GM20000 (cell line): Measurements from ENCODE around the gene ETNK1.
A peak's percentile ranks its signal among the peaks of the same experiment; 100 is the strongest.

Experiments used
- DNase-seq: peaks from one replicate; pipeline ENCODE4 v3.0.0; 2012; ENCODE audit warnings: low spot score
- CTCF ChIP-seq: IDR thresholded peaks from 2 replicates; pipeline ENCODE4 v1.5.1; 2012; ENCODE audit warnings: mild to moderate bottlenecking, control low read depth; ENCODE audit errors: extremely low read depth, missing control alignments

Gene ETNK1

GRCh38 chr12:22624548-22624869 is 462 bp upstream of the ETNK1 start:
- DNase-seq = no peak
- TF ChIP-seq CTCF = no peak

GRCh38 chr12:22625762-22626294 is 857 bp downstream of the ETNK1 start:
- peak; percentile 43 for DNase-seq

GRCh38 chr12:22626406-22626805 is 1.4 kb downstream of the ETNK1 start:
- peak; percentile 55 for DNase-seq
- no peak for TF ChIP-seq CTCF

More at GRCh38 chr12:22625762-22626294, 857 bp downstream of the ETNK1 start:
- TF ChIP-seq CTCF = no peak

- DNase-seq = no peak
- TF ChIP-seq CTCF = no peak
These were observed 2.4 kb downstream of the ETNK1 start for GRCh38 chr12:22627371-22627770.

GRCh38 chr12:22628228-22628627 is 3.3 kb downstream of the ETNK1 start:
- no peak for DNase-seq
- TF ChIP-seq CTCF = no peak

GRCh38 chr12:22631863-22632463 is 7.0 kb downstream of the ETNK1 start:
- TF ChIP-seq CTCF = no peak
- no peak for DNase-seq

- no peak for TF ChIP-seq CTCF
- no peak for DNase-seq
These were observed 9.9 kb downstream of the ETNK1 start for GRCh38 chr12:22634883-22635282.
